HG03342 (cell line): ENCODE results near the gene SQOR.

Experiments
- ATAC-seq: cut with Tn5 transposase; IDR thresholded peaks from one replicate; pipeline ENCODE4 v1.9.1; 2021; ENCODE audit warnings: mild to moderate bottlenecking, moderate library complexity; ENCODE audit not compliant: unreplicated experiment

The SQOR gene

DNA sequence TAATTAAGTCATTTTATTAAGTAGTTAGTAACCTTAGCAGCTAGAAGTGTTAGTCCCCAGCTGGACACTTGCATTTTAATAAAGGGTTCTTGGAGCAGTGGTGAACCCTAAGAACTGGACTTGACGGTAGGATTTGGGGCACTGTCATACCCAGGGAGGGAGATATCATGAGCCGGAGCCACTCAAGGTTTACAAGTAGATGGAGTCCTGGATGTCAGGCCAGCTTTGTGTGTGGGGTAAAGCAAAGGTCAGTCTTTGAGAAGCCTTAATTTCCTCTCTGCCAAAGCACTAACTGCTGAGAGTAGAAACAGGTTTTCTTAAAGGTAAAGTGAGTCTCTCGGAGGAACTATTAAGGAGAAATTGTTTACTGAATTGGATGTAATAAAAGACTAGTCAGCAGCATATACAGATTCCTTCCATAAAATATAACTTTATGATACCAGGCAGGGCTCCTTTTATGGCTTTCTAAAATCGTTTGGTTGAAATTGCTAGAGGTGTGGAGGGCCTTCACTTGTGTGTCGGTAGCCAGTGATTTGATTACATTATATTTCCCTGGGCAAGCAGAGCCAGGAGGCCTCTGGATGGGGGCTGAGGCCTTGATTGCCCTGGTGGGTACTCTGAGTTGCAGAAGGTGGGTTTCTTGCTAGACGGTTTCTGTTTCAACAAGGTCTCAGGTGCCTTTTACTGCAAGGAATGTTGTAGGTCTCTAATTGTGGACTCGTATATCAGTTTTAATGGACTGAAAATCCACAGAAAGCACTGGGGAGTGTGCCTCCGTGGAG, 23.1 kb downstream of the SQOR start:
- no peak for ATAC-seq

DNA sequence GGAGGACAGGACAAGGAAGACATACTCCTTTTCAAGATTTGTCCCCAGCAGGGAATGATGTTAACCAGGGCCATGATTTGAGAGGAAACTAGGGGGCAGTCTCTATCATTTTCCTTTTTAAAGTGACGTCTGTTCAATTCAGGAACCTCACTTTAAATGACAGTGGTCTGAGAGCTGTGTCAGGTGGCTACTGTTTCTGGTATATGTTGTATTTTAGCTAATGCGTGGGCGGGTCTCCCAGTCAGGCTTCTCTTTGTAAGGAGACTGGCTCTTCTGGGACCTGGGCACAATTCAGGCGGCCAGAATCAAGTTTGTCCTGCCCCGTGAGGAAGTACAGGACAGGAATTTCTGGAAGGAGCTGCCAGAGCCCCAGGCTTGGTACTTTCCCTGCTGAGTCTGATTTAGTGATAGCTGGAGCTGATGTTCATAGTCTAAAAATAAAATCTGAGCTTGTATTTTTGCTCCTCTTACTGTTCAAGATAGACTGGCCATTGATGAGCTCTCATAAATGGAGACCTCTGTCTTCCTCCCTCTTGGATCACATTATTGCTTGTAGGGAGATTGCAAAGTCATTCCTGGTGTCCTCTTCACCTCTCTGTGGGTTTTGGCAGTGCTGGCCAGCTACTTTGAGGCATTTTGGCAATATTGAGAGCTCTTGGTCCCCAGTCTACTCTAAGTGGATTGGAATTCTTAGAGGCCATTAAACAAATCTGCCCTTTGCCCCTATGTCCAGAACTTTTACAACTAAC, 25.6 kb downstream of the SQOR start:
- ATAC-seq, result no peak

DNA sequence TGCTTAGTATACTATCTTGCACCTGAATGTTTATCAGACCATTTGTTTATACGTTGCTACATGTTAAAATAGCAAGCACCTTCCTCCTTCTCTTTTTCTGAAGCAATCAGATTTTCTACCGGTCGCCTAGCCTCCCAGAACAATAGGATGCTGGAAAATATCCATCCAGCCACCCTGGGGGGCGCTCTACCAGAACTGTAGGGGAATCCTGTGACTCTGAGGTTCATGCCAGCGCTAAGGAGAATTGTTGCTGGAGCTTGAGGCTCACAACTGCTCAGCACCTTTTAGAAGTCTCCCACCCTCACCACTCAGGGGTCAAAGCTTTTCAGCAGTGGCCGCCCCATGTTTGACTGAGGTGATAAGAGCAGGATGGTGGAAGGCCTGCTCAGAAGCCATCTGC, 27.5 kb downstream of the SQOR start:
- ATAC-seq, result no peak

DNA sequence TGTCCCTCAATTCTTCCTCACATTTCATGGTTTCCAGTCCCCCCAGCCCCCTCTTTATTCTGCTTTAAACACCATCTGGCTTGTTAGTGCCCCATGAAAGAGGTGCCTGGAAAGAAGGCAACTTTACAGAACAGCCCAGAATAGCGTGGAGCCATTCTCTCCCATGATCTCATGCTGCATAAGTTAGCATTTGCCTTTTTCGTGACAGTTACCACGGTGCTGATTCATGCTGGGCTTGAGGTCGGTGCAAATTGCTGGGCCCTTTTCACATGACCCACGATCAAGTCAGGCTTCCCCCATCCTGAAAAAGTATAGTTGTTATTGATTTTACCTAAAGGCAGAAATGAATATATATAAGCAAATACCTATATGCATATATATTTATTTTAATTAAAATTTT, 29.6 kb downstream of the SQOR start:
- ATAC-seq, result no peak

DNA sequence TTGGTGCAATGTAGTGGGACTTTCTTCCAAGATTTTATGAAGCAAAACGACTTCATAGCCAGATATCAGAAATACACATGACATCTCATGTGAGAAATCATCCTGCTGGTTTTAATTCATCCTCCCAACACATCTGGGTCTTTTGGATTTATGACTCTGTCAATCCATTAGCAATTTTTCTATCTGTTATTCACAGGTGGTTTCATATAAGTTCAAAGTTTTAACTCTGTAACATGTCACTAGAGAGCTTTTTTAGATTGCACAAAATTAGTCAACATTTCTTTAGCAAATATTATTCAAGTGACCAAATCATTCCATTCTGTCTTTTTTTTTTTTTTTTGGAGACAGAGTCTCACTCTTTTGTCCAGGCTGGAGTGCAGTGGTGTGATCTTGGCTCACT, 30.4 kb downstream of the SQOR start:
- ATAC-seq, result no peak

DNA sequence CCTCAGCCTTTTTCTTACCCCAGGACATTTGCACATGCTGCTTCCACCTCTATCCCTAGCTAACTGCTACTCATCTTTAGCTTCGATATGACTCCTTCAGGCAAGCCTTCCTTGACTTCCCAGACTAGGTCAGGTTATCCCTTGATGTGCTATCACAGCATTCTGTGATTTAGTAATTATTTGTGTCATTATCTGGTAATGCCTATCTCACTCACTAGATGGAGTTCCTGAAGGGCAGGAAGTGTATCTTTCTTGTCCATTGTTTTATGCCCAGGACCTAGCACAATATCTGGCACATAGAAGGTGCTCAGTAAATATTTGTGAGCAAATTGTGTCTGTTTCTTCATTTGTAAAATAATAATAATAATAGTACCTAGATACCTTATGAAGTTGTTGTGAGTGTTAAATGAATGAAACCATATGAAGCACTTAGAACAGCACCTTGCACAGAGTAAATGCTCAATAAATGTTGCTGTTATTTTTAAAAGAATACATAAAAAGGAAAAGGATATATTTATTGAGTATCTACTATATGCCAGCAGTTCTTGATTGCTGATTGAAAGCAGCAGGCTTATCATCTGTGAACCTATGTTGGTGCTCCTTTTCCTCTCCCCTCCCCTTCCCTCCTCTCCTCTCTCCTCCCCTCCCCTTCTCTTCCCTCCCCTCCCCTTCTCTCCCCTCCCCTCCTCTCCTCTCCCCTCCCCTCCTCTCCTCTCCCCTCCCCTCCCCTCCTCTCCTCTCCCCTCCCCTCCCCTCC, 31.5 kb downstream of the SQOR start:
- no peak for ATAC-seq

DNA sequence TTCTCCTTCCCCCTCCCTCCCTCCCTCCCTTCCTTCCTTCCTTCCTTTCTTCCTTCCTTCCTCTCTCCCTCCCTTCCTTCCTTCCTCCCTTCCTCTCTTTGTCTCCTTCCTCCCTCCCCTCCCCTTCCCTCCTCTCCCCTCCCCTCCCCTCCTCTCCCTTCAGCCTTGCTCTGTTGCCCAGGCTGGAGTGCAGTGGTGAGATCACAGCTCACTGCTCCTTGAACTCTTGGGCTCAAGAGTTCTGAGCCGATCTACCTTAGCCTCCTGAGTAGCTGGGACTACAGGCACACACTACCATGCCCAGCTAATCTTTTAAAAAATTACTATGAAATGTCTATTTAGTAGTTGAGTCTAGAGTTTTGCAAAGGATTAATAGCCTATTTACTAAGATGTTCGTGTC, 32.2 kb downstream of the SQOR start:
- no peak for ATAC-seq

DNA sequence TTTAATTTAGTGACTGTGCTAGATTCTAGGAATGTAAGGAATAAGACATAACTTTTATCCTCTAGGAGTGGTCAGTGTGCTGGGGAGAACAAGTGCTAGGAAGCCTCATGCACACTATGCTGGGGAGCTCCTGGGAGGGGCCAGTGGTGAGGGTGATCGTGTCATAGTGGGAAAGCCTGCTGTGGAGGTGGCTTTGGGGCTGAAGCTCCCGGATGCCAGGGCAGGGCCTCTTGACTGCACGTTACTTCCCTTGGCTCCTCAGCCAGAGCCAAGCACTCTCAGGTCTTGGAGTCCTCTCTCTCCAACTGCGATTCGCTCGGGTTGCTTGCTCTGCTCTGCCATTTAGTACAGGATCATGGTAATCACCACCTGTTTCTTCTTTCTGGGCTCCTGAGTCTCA, 33.6 kb downstream of the SQOR start:
- ATAC-seq, result no peak

DNA sequence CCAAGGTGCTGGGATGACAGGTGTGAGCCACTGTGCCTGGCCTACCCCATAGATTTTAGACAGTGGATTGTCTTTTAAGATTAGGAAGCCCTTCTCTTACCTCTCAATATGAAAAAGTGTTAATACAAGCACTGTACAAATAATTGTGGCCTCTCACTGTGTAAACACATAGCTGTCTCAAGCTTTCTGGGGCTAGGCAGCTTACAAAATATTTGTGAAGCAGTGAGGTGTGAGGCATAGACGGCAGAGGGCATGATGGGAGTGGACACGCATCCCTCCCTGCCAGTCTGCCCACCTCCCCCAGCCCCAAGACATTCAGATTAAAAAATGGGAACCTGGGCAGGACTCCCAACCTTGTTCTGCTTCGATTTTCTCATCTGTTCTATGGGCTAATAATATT, 34.6 kb downstream of the SQOR start:
- ATAC-seq, result no peak

DNA sequence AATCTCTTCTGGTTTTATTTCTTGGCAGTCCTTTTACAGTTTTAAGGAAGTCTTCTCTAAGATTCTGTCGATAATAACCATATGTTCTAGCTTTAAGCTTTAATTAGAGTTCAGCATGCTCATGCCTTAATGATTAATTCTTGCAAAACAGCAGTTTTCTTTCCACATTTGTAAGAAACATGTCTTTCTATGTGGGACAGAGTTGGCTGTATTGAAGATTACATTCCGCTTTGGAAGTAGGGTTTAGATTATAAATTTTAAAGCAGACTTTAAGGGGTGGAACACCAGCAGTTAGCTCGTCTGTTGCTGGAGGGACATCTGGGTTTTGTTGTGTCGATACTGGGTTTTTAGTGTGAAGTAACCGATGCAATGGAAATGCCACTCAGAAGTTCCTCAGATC, 35.3 kb downstream of the SQOR start:
- ATAC-seq, result no peak

DNA sequence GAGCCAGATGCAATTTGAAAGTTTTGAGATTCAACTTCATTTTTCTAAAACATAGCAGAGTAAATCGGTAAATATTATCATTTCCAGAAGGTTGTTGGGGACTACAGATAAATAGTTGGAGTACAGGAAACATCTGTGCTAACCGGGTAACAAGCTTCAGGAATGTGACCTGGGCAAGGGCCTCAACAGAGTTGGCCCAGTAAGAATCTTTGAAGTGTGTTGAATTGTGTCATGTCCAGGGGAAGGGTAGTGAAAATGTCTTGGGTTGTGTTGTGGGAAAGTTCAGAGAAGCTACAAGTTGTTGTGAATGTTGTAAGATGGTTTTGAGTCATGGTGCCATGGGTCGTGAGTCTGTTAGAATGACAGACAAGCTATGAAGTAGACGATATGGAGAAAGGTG, 35.7 kb downstream of the SQOR start:
- no peak for ATAC-seq

DNA sequence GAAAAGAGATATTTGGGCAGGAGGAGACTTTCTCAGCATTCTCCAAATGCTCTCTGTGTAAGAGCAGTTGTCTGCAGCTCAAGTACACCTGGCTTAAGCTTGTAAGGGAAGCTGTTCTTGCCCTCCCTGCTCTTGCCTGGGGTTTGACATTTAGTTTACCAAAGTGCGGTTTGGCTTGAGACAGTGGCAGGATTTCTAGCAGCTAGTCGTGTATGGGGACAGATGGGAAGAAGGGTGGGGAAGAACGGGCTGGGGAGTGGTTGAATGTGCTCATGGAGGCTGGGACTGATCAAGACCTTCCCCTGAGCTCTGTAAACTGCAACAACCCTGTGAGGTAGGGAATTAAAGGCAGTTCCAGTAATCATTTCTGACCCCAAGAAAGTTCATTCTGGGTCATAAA, 39.8 kb downstream of the SQOR start:
- ATAC-seq, result no peak

DNA sequence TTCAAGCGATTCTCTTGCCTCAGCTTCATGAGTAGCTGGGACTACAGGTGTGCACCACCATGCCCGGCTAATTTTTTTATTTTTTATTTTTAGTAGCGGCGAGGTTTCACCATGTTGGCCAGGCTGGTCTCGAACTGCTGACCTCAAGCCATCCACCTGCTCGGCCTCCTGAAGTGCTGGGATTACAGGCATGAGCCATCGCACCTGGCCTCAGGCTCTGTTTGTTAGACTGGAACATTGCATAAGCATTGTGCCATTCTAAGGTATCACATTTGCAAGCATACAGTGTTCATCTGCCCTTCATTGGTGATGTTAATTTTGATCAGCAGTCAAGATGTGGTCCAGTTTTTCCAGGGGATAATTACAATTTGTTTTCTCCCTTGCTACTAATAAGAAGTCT, 43.0 kb downstream of the SQOR start:
- ATAC-seq, result no peak

DNA sequence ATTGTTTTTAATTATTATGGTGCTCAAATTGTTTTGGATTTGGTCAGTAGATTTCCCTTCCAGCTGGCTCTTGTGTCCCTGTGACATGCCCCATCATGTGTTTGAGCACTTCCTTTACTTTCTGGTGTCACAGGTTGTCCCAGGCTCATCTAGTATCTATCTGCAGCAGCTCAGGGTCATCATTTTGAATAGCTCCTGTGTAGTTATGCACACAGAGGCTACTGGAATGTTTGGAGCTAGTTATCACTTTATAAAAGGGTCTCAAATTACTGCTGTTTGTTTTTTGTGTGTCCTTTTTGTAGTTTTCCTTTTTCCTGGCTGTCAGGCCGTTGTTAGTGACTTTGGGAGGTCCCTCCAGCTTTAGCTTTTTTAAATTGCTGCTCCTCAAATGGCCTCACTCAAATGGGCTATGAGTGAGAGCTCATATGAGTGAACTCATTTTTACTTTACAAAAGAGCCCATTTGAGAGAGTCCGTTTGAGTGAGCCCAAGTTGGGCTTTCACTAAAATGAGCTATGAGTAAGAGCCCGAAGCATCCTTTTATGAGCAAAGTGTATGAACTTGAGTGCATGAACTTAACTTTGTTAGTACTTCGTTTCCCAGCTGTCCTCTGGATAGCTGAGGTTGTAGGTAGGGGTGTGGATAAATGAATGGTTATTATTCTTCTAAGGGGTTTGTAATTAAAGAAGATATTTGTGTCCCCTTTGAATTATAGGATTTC, 43.8 kb downstream of the SQOR start:
- no peak for ATAC-seq

DNA sequence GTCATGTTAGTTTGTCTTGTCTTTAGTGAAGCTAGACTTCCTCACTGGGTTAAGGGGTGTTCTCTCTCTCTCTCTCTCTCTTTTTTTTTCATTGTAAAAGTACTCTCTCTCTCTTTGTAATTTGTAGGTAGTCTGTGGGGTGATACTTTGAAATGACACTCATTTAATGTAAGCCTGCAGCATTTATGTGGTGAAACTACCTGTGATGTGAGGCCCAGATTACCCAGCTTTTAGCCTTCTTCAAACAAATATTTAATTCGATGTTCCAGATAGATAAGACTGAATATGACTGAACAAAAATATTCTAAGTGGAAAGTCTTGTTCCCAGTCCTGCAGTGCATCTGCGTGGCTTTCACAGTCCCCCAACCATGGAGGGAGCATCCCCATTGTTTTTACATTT, 49.7 kb downstream of the SQOR start:
- no peak for ATAC-seq

DNA sequence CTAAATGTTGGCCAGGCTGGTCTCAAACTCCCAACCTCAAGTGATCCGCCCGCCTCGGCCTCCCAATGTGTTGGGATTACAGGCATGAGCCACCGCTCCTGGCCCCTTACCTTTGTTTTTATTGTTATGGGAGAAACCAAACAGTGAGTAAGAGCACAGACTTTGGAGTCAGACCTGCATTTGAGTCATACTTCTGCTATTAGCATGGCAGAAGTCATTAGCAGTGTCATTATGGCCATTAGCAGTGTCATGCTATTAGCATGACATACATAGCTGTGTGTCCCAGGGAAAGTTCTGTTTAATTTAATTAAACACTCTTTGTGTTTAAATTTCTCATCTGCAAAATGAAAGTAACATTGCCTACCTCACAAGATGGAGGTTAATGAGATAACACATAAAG, 54.8 kb downstream of the SQOR start:
- ATAC-seq, result no peak

DNA sequence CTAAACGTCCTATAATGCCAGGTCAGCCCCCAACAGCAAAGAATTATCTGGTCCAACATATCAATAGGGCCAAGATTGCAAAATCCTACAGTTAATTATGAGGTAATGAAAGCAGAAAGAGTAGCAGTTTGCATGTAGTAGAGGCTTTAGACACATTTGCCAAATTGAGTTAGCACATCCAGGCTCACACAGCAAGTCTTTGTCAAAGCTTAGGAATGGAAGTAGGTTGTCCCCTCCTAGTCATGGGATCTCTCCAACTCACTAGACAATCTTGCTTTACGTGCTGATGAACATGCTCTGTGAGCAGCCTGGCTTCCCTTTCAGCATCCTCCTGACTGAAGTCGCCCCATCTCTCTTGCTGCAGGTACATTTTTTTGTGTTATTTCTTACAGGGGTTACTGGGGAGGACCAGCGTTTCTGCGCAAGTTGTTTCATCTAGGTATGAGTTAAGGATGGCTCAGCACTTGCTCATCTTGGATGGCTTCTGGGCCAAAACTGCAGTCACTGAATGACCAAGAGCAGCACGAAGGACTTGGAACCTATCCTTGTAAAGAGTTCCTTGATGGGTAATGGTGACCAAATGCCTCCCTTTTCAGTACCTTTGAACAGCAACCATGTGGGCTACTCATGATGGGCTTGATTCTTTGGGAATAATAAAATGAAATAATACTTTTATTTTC, 55.9 kb downstream of the SQOR start:
- no peak for ATAC-seq

DNA sequence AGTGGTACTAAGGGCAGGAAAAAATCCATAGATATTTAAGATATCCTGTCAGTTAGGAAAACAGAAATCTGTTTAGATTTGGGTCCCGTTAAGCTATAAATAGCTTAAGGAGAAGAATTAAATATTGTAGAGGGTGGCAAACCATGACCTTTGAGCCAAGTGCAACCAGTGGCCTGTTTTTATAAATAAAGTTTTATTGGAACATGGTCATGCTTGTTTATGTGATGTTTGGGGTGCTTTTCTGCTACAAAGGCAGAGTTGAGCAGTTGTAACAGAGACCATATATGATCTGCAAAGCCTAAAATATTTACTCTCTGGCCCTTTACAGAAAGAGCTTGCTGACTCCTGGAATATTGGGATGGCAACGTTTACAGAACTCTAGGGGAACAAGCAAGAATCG, 66.3 kb downstream of the SQOR start:
- no peak for ATAC-seq

DNA sequence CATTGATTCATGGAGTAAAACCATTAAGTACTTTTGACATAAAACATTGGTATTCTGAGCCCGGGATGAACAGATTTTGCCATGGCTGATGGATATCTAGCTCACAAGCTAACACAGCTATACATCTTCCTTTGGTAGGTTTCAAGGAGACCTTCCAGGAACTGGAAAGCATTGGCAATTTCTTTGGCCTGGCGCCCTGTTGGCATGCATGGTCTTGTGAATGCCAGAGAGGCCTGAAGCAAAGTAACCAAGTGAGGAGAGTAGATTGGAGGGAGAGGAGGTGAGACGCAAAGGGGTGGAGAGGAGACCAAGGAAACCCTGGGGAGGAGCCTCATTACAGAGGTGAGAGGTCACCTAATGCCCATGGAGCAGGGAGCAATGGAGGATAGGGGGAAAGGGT, 67.2 kb downstream of the SQOR start:
- ATAC-seq, result no peak

DNA sequence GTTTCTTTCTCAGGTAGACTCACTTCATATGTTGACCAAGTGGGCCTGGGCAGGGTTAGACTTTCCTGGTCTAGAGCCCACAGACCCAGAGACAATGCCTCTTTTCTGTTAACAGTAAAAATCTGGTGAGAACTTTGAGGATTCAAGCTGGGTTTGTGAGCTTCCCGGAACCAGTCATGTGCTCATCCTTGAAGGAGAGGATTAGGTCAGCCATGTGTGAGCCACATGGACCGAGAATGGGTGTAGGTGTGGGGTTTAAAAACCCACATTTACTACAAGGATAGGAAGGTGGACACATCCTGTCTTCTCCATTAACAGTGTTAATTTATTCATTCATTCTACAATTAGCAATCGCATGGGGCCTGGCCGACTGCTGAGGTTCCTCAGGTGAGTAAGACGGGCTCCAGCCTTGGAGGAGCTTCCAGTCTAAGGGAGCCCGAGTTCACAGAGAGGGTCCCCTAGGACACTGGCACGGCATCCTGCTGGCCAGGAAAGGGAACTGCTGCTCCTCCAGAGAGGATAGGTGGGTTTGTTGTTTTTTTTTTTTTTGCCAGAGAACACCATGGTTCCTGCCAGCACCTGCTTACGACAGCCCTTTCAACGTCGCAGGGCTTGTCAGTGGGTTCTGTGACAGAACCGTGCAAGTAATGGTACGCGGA, 69.0 kb downstream of the SQOR start:
- ATAC-seq, result no peak
